HCT116 (cell line): ENCODE data around the gene SHCBP1L. TPM values are rescaled to one million over a fixed set of nuclear protein-coding genes. Genes with fewer than 3 reads are reported as not detected.

Experiments used
- ATAC-seq: fragments of 200-7000 bp; cut with Tn5 transposase; 2 replicates; pipeline ENCODE4 v1.9.1; 2020; ENCODE audit warnings: mild to moderate bottlenecking, moderate library complexity
- BruUV-seq: library from RNA; stranded (reverse); fragments of 400-500 nt; replicated peaks from 2 replicates; lab custom pipeline; 2021; lab: Mats Ljungman, UMichigan
- CTCF ChIA-PET: fragments of 300-600 bp; sonication (Branson Sonifier 250); formaldehyde crosslinking; loops from one replicate; lab custom pipeline; 2021; ENCODE audit warnings: antibody characterized with exemption; lab: Charles Lee
- POLR2A ChIA-PET: fragments of 300-600, 350-600 bp; sonication (Branson Sonifier 250); formaldehyde crosslinking; loops from one replicate; lab custom pipeline; 2021; ENCODE audit warnings: antibody characterized with exemption; lab: Charles Lee
- RAD21 ChIA-PET, 2 experiments: fragments of 300-600 bp; sonication (Branson Sonifier 250); formaldehyde crosslinking; loops; one replicate each; lab custom pipeline; 2023; ENCODE audit warnings: low total read pairs in 2 of 2; ENCODE audit not compliant: uncharacterized antibody in 2 of 2, unreplicated experiment in 2 of 2, low non-redundant PET in 1 of 2; lab: Charles Lee
- DNase-seq: peaks from one replicate; pipeline ENCODE4 v3.0.0-alpha.2; 2010; ENCODE audit warnings: low read depth, low spot score
- H2AFZ ChIP-seq: fragments of 200-600 bp; shearing (Covaris generic), sonication (generic); 2 replicates; pipeline ENCODE4 v1.6.1; 2017; ENCODE audit warnings: low read depth, mixed run types, mixed read lengths, antibody characterized with exemption, low read length; ENCODE audit not compliant: poor library complexity, severe bottlenecking
- H3K27ac ChIP-seq: 2 replicates; pipeline ENCODE4 v1.5.1; 2012; ENCODE audit warnings: low read depth, low read length
- H3K27me3 ChIP-seq: fragments of 200-600 bp; sonication (generic); 2 replicates; pipeline ENCODE4 v1.6.1; 2016; ENCODE audit warnings: mixed run types, low read length, mixed read lengths; ENCODE audit not compliant: insufficient read depth
- H3K36me3 ChIP-seq, 2 experiments: fragments of 200-500 bp in 1 of 2; fragments of 200-600 bp in 1 of 2; sonication (Bioruptor generic) in 1 of 2; sonication (generic) in 1 of 2; 2 replicates each; pipeline versions ENCODE4 v1.5.1 to v1.6.1; 2014 to 2016; ENCODE audit warnings: low read length in 2 of 2, inconsistent platforms in 1 of 2, mixed read lengths in 1 of 2, mixed run types in 1 of 2; ENCODE audit not compliant: insufficient read depth in 2 of 2, control insufficient read depth in 1 of 2
- H3K4me1 ChIP-seq, 2 experiments: fragments of 200-600 bp in 1 of 2; sonication (generic) in 1 of 2; 2 replicates each; pipeline versions ENCODE4 v1.5.1 to v1.6.1; 2012 to 2017; ENCODE audit warnings: low read length in 2 of 2, inconsistent platforms in 1 of 2, mild to moderate bottlenecking in 1 of 2, mixed read lengths in 1 of 2, mixed run types in 1 of 2, moderate library complexity in 1 of 2; ENCODE audit not compliant: insufficient read depth in 2 of 2, control insufficient read depth in 1 of 2
- H3K4me2 ChIP-seq: fragments of 200-600 bp; sonication (generic); 2 replicates; pipeline ENCODE4 v1.6.1; 2017; ENCODE audit warnings: mixed run types, low read length, mixed read lengths
- H3K4me3 ChIP-seq, 2 experiments: fragments of 200-600 bp in 1 of 2; sonication (generic) in 1 of 2; replicated peaks in 1 of 2; 2 replicates each; pipeline ENCODE4 v1.5.1; 2011 to 2016; ENCODE audit warnings: low read length in 2 of 2, control low read depth in 1 of 2, low read depth in 1 of 2, mild to moderate bottlenecking in 1 of 2, mixed read lengths in 1 of 2, mixed run types in 1 of 2
- H3K79me2 ChIP-seq: fragments of 200-600 bp; sonication (generic); 2 replicates; pipeline ENCODE4 v1.6.1; 2017; ENCODE audit warnings: mild to moderate bottlenecking, mixed run types, low read length, moderate library complexity, mixed read lengths; ENCODE audit not compliant: insufficient read depth
- H3K9ac ChIP-seq: fragments of 200-600 bp; sonication (generic); 2 replicates; pipeline ENCODE4 v1.6.1; 2016; ENCODE audit warnings: low read length, mixed read lengths
- H3K9me2 ChIP-seq: fragments of 200-600 bp; sonication (generic), shearing (Covaris generic); 2 replicates; pipeline ENCODE4 v1.6.1; 2017; ENCODE audit warnings: mixed run types, mild to moderate bottlenecking, moderate library complexity; ENCODE audit not compliant: insufficient read depth
- H3K9me3 ChIP-seq, 2 experiments: fragments of 200-500 bp in 1 of 2; fragments of 200-600 bp in 1 of 2; sonication (Bioruptor generic) in 1 of 2; sonication (generic) in 1 of 2; 2 replicates each; pipeline ENCODE4 v1.6.1; 2014 to 2017; ENCODE audit warnings: low read length in 2 of 2, mixed read lengths in 2 of 2, inconsistent platforms in 1 of 2, low read depth in 1 of 2, mild to moderate bottlenecking in 1 of 2, mixed run types in 1 of 2, moderate library complexity in 1 of 2; ENCODE audit not compliant: control insufficient read depth in 1 of 2, insufficient read depth in 1 of 2
- H4K20me1 ChIP-seq: fragments of 200-600 bp; sonication (generic), shearing (Covaris generic); 2 replicates; pipeline ENCODE4 v1.6.1; 2017; ENCODE audit warnings: mixed run types, mild to moderate bottlenecking, moderate library complexity; ENCODE audit not compliant: insufficient read depth
- CBX3 ChIP-seq: IDR thresholded peaks from 2 replicates; pipeline ENCODE4 v1.6.1; 2012; ENCODE audit warnings: low read depth
- EGR1 ChIP-seq: IDR thresholded peaks from 2 replicates; pipeline ENCODE4 v1.6.1; 2012; ENCODE audit warnings: low read depth
- ELF1 ChIP-seq: IDR thresholded peaks from 2 replicates; pipeline ENCODE4 v1.6.1; 2012; ENCODE audit warnings: low read depth, borderline replicate concordance
- EZH2phosphoT487 ChIP-seq: fragments of 200-600 bp; IDR thresholded peaks from 2 replicates; pipeline ENCODE4 v1.6.1; 2018; ENCODE audit warnings: antibody characterized with exemption, borderline replicate concordance
- FOSL1 ChIP-seq: IDR thresholded peaks from 2 replicates; pipeline ENCODE4 v1.6.1; 2012; ENCODE audit warnings: low read depth
- POLR2AphosphoS5 ChIP-seq: IDR thresholded peaks from 2 replicates; pipeline ENCODE4 v1.6.1; 2011; ENCODE audit warnings: mild to moderate bottlenecking, low read depth, low read length, moderate library complexity
- SIN3A ChIP-seq: IDR thresholded peaks from 2 replicates; pipeline ENCODE4 v1.6.1; 2012; ENCODE audit warnings: low read depth
- SP1 ChIP-seq: IDR thresholded peaks from 2 replicates; pipeline ENCODE4 v1.6.1; 2012; ENCODE audit warnings: low read depth
- SRF ChIP-seq: IDR thresholded peaks from 2 replicates; pipeline ENCODE4 v1.6.1; 2012; ENCODE audit warnings: low read depth
- TCF7L2 ChIP-seq: IDR thresholded peaks from 2 replicates; pipeline ENCODE4 v1.7.0; 2011; ENCODE audit warnings: borderline replicate concordance, inconsistent platforms; ENCODE audit not compliant: insufficient read depth, insufficient read length; ENCODE audit errors: extremely low read depth
- YY1 ChIP-seq: IDR thresholded peaks from 2 replicates; pipeline ENCODE4 v1.6.1; 2011; ENCODE audit warnings: low read length, low read depth, moderate library complexity, mild to moderate bottlenecking; ENCODE audit not compliant: insufficient replicate concordance; ENCODE audit errors: extremely low read depth
- ZFX ChIP-seq: fragments of 450-650 bp; IDR thresholded peaks from 2 replicates; pipeline ENCODE4 v1.6.1; 2017
- intact Hi-C: fragments of 100-400 bp; cut with micrococcal nuclease; formaldehyde crosslinking; loops from 2 replicates; pipeline ENCODE4 v1.10.0; 2022
- total RNA-seq: library from RNA; stranded (reverse); gene quantifications from one replicate; pipeline ENCODE4 v1.2.1, GENCODE V29; 2021; ENCODE audit not compliant: unreplicated experiment
- TF ChIP-seq, protein P1 (sequence below): IDR thresholded peaks from 2 replicates; pipeline ENCODE4 v1.6.1; 2012
- TF ChIP-seq, protein P2 (sequence below): IDR thresholded peaks from 2 replicates; pipeline ENCODE4 v1.6.1; 2011; ENCODE audit warnings: mild to moderate bottlenecking, low read length, moderate library complexity; ENCODE audit not compliant: insufficient replicate concordance; ENCODE audit errors: extremely low read depth

SHCBP1L gene
- total RNA-seq, 1 experiment from 2014 or later = not detected

GRCh38 chr1:182968836-182969734 lies 16.1 kb upstream of the SHCBP1L start:
- no peak for DNase-seq
- H3K9ac ChIP-seq = no peak overlapping the region
- RAD21 ChIA-PET = no interaction called here
- H3K9me2 ChIP-seq = no peaks in the 10 kb centered on the region
- H3K4me3 ChIP-seq = peak overlapping the region in 1 of 2 experiments; percentile 36; a peak in 2 of 4 replicates
- no peaks in the 10 kb centered on the region for H3K79me2 ChIP-seq
- no peaks in the 10 kb centered on the region for H3K27me3 ChIP-seq
- H3K27ac ChIP-seq = no peak overlapping the region; the same call in 1 of the 2 replicates
- POLR2A ChIA-PET = no interaction called here
- BruUV-seq = no TSS peak
- CTCF ChIA-PET = no interaction called here
- TF ChIP-seq EZH2phosphoT487 = no peak
- no peak for TF ChIP-seq CBX3
- TF ChIP-seq YY1 = no peak
- no peak for TF ChIP-seq ELF1
- TF ChIP-seq FOSL1 = no peak
- no peak for TF ChIP-seq SRF
- no peak for TF ChIP-seq SP1
- TF ChIP-seq ZFX = no peak
- TF ChIP-seq, protein P1, sequence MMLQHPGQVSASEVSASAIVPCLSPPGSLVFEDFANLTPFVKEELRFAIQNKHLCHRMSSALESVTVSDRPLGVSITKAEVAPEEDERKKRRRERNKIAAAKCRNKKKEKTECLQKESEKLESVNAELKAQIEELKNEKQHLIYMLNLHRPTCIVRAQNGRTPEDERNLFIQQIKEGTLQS = no peak
- no peak for TF ChIP-seq TCF7L2
- TF ChIP-seq, protein P2, sequence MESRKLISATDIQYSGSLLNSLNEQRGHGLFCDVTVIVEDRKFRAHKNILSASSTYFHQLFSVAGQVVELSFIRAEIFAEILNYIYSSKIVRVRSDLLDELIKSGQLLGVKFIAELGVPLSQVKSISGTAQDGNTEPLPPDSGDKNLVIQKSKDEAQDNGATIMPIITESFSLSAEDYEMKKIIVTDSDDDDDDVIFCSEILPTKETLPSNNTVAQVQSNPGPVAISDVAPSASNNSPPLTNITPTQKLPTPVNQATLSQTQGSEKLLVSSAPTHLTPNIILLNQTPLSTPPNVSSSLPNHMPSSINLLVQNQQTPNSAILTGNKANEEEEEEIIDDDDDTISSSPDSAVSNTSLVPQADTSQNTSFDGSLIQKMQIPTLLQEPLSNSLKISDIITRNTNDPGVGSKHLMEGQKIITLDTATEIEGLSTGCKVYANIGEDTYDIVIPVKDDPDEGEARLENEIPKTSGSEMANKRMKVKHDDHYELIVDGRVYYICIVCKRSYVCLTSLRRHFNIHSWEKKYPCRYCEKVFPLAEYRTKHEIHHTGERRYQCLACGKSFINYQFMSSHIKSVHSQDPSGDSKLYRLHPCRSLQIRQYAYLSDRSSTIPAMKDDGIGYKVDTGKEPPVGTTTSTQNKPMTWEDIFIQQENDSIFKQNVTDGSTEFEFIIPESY = no peak
- TF ChIP-seq POLR2AphosphoS5 = no peak
- TF ChIP-seq SIN3A = no peak
- no peak for TF ChIP-seq EGR1
- peak overlapping the region; percentile 100 for H2AFZ ChIP-seq
- H3K36me3 ChIP-seq = no peaks in the 10 kb centered on the region
- H4K20me1 ChIP-seq = no peaks in the 10 kb centered on the region
- intact Hi-C loops = loop anchor here (10.0 kb wide), 1 partner anchor 126 kb away; no protein-coding TSS in a partner anchor
- peak; percentile 19; the same call in 1 of the 2 replicates for ATAC-seq
- H3K9me3 ChIP-seq = no peaks in the 10 kb centered on the region
- peak overlapping the region; percentile 71 for H3K4me2 ChIP-seq
- peaks cover 13 to 21% of the 10 kb centered on the region in 2 experiments; a peak in 3 of 4 replicates for H3K4me1 ChIP-seq
